Small intestine (tissue), 7 donors: ENCODE results near the gene RPEL1. TPM values are rescaled to one million over a fixed set of nuclear protein-coding genes. Genes with fewer than 3 reads are reported as not detected.
"Not testable (repeated sequence)": the region's sequence is repeated elsewhere in the genome, so short reads cannot be mapped to it uniquely, and the experiment has no call there.

Source experiments
- DNase-seq, 2 donors: peaks; one replicate each; pipeline versions ENCODE4 v3.0.0 to v3.0.0-alpha.2; 2013
- FAIRE-seq: peaks from 2 replicates; lab custom pipeline; 2012; peaks lifted over from hg19 to GRCh38; lab: Jason Lieb, UNC
- H3K27ac ChIP-seq, 3 donors: one replicate each; pipeline ENCODE4 v1.5.1; 2013; ENCODE audit warnings: low read length in 2 of 3, mild to moderate bottlenecking in 2 of 3, control low read depth in 1 of 3, inconsistent platforms in 1 of 3, low read depth in 1 of 3, moderate library complexity in 1 of 3
- H3K27me3 ChIP-seq, 3 donors: one replicate each; pipeline ENCODE4 v1.6.1; 2013; ENCODE audit warnings: low read length in 3 of 3, inconsistent platforms in 1 of 3; ENCODE audit not compliant: control insufficient read depth in 3 of 3, insufficient read depth in 3 of 3
- H3K36me3 ChIP-seq, 3 donors: one replicate each; pipeline ENCODE4 v1.6.1; 2013; ENCODE audit warnings: low read length in 3 of 3, inconsistent platforms in 1 of 3, low read depth in 1 of 3, mild to moderate bottlenecking in 1 of 3, moderate library complexity in 1 of 3; ENCODE audit not compliant: control insufficient read depth in 3 of 3, insufficient read depth in 2 of 3
- H3K4me1 ChIP-seq, 3 donors: one replicate each; pipeline ENCODE4 v1.6.1; 2013; ENCODE audit warnings: low read length in 2 of 3, inconsistent platforms in 1 of 3, low read depth in 1 of 3, mild to moderate bottlenecking in 1 of 3, moderate library complexity in 1 of 3; ENCODE audit not compliant: control insufficient read depth in 3 of 3, insufficient read depth in 2 of 3
- H3K4me3 ChIP-seq, 3 donors: one replicate each; pipeline ENCODE4 v1.5.1; 2013; ENCODE audit warnings: low read length in 3 of 3, control low read depth in 1 of 3, inconsistent platforms in 1 of 3, low read depth in 1 of 3, mild to moderate bottlenecking in 1 of 3, moderate library complexity in 1 of 3
- H3K9me3 ChIP-seq, 2 donors: one replicate each; pipeline ENCODE4 v1.6.1; 2013; ENCODE audit warnings: low read depth in 1 of 2, low read length in 1 of 2; ENCODE audit not compliant: control insufficient read depth in 2 of 2, insufficient read depth in 1 of 2
- WGBS, 3 donors: extraction: QIAGEN DNeasy Blood & Tissue Kit; methylation state at CpG; one replicate each; pipeline ENCODE4 v1.1.7; 2013; 5-methylcytosine and 5-hydroxymethylcytosine counted together
- polyA plus RNA-seq, 4 donors: library from polyadenylated mRNA; stranded (reverse) in 3 of 4; unstranded in 1 of 4; fragments of 200-250 nt in 3 of 4; fragments of 120-200 nt in 1 of 4; gene quantifications; one replicate each; pipeline versions ENCODE4 v1.2.1 to v1.2.3, GENCODE V29; 2013
- donor health status: healthy with polysubstance abuse.
- donor health status: control.
- donor health status: control.
- donor health status: Bipolar disorder and iron deficiency.
- donor health status: healthy.

The RPEL1 gene
- polyA plus RNA-seq, 4 donors: 0.01 to 0.09 TPM; not detected in 2

DNA sequence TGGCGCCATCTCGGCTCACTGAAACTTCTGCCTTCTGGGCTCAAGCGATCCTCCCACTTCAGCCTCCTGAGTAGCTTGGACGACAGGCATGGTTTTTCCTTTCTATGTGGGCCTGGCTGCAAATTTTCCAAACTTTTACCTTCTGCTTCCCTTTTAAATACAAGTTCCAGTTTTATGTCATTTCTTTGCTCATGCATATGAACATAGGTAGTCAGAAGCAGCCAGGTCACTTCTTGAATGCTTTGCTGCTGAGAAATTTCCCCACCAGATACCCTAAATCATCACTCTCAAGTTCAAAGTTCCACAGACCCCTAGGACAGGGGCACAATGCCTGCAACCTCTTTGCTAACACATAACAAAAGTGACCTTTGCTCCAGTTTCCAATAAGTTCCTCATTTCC, 21.6 kb upstream of the RPEL1 start:
- FAIRE-seq (no peak), DNase-seq (no peak)
- no peak overlapping the region for H3K27ac ChIP-seq
- no peak overlapping the region for H3K4me3 ChIP-seq
- no peaks in the 10 kb centered on the region for H3K27me3 ChIP-seq
- H3K36me3 ChIP-seq: no peaks in the 10 kb centered on the region
- H3K9me3 ChIP-seq: peaks cover 2 to 20% of the 10 kb centered on the region in 2 donors
- peaks cover 0 to 13% (median 3%) of the 10 kb centered on the region in 3 donors for H3K4me1 ChIP-seq
- 89 to 100% (median 98%) methylated on average over 4 of the region's 4 CpGs for WGBS, 3 donors

DNA sequence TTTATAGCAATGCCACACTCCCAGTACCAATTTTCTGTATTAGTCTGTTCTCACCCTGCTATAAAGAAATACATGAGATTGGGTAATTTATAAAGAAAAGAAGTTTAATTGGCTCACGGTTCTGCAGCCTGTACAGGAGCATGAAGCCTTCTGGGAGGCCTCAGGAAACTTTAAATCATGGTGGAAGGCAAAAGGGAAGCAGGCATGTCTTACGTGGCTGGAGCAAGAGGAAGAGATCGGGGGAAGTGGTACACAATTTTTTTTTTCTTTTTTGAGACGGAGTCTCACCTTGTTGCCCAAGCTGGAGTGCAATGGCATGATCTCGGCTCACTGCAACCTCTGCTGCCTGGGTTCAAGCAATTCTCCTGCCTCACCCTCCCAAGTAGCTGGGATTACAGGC, 21.0 kb upstream of the RPEL1 start:
- not testable (repeated sequence) for H3K27me3 ChIP-seq, H3K4me3 ChIP-seq, DNase-seq, FAIRE-seq, H3K36me3 ChIP-seq, H3K27ac ChIP-seq
- peaks cover 0 to 14% (median 3%) of the 10 kb centered on the region in 3 donors for H3K4me1 ChIP-seq
- 70 to 87% (median 86%) methylated on average over 4 to 5 of the region's 5 CpGs for WGBS, 3 donors
- peaks cover 2 to 20% of the 10 kb centered on the region in 2 donors for H3K9me3 ChIP-seq

DNA sequence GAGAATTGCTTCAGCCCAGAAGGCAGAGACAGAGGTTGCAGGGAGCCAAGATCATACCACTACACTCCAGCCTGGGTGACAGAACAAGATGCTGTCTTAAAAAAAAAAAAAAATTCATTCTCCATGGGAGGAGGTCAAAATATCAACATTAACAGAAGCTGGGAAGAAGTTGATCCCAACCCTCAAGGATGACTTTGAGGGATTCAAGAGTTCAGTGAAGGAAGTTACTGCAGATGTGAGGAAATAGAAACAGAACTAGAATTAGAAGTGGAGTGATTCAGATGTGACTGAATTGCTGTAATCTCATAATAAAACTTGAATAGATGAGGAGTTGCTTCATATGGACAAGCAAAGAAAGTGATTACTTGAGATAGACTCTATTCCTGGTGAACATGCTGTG, 19.7 kb upstream of the RPEL1 start:
- no peaks in the 10 kb centered on the region for H3K36me3 ChIP-seq
- FAIRE-seq (no peak), DNase-seq (no peak)
- peaks cover 2 to 20% of the 10 kb centered on the region in 2 donors for H3K9me3 ChIP-seq
- H3K4me1 ChIP-seq: peaks cover 0 to 24% (median 3%) of the 10 kb centered on the region in 3 donors
- no peaks in the 10 kb centered on the region for H3K27me3 ChIP-seq
- no peak overlapping the region for H3K4me3 ChIP-seq
- H3K27ac ChIP-seq: no peak overlapping the region

DNA sequence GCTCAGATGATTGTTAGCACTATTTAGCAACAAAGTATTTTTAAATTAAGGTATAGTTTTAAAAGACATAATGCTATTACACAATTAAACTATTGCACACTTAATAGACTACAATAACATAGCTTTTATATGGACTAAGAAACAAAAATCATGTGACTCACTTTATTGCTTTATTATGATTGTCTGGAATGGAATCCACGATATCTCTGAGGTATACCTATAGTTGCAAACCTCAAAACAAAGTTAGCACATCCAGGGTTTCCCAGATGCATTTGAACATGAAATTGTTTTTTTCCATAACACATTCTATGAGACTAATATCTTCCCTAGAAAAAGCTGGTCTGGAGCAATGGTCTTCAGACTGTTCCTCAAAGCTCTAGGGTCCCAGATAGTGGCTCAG, 18.3 kb upstream of the RPEL1 start:
- no peaks in the 10 kb centered on the region for H3K27me3 ChIP-seq
- H3K4me1 ChIP-seq: peaks cover 0 to 38% (median 3%) of the 10 kb centered on the region in 3 donors
- WGBS, 3 donors: 13 to 69% (median 32%) methylated on average over 1 of the region's 1 CpG
- peak overlapping the region in 2 of 3 donors; percentile 25 to 64 for H3K27ac ChIP-seq
- H3K9me3 ChIP-seq: peaks cover 2 to 20% of the 10 kb centered on the region in 2 donors
- no peaks in the 10 kb centered on the region for H3K36me3 ChIP-seq
- H3K4me3 ChIP-seq: no peak overlapping the region
- FAIRE-seq: no peak
- DNase-seq: peak; percentile 41 to 66

DNA sequence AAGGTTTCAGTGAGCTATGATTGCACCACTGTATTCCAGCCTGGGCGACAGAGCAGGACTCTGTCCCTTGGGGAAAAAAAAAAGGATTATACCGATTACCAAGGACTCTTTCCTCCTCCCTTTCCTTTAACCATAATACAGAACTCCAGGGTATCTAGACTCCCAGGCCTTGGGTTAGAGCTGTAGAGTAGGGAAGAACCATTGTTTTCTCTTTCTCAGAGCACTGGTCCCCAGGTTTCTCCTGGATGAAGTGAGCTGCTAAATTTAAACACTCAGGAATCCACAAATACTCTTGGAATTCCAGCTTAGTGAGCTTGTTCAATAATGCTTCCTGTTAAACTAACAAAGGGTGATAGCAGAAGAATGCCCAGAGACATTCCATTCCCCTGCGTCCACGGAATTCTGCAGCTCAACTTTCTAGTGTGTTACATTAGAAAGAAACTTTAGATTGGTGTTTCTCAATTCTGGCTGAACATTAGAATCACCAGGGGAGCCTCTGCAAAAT, 14.6 kb upstream of the RPEL1 start:
- FAIRE-seq: no peak
- no peaks in the 10 kb centered on the region for H3K27me3 ChIP-seq
- H3K36me3 ChIP-seq: no peaks in the 10 kb centered on the region
- H3K4me3 ChIP-seq: no peak overlapping the region
- no peaks in the 10 kb centered on the region for H3K9me3 ChIP-seq
- WGBS, 3 donors: 20 to 48% (median 42%) methylated on average over 4 of the region's 4 CpGs
- H3K4me1 ChIP-seq: peaks cover 0 to 38% (median 3%) of the 10 kb centered on the region in 3 donors
- H3K27ac ChIP-seq: peak overlapping the region in 2 of 3 donors; percentile 45 to 96
- DNase-seq: peak; percentile 73 to 77

DNA sequence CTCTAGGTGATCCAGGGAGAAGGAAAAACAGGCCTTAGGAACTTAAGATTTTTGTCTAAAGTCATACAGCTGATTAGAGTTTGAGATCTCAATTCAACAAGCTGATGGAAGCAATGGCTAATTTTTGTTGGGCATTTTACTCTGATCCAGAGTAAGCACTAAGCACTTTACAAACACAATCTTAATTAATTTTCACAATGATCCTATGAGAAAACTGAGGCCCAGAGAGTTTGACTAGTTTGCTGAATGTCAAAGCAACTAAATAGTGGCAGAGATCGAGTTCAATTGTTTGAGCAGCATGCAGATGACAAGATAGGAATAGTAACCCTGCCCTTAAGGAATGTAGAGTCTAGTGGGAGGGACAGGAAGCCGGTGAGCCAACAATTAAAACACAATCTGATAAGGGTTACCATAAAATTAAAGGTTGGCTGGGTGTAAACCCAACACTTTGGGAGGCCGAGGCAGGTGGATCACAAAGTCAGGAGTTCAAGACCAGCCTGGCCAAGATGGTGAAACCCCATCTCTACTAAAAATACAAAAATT, 13.5 kb upstream of the RPEL1 start:
- Histone ChIP-seq H3K9me3 (no peaks in the 10 kb centered on the region), H3K27ac (peak overlapping the region in 1 of 3 donors; percentile 96), H3K36me3 (no peaks in the 10 kb centered on the region), H3K27me3 (no peaks in the 10 kb centered on the region), H3K4me1 (peaks cover 0 to 31% (median 3%) of the 10 kb centered on the region in 3 donors), H3K4me3 (no peak overlapping the region)
- FAIRE-seq (no peak), DNase-seq (peak; percentile 25 to 49)
- WGBS, 3 donors: 27 to 63% (median 41%) methylated on average over 3 of the region's 3 CpGs

DNA sequence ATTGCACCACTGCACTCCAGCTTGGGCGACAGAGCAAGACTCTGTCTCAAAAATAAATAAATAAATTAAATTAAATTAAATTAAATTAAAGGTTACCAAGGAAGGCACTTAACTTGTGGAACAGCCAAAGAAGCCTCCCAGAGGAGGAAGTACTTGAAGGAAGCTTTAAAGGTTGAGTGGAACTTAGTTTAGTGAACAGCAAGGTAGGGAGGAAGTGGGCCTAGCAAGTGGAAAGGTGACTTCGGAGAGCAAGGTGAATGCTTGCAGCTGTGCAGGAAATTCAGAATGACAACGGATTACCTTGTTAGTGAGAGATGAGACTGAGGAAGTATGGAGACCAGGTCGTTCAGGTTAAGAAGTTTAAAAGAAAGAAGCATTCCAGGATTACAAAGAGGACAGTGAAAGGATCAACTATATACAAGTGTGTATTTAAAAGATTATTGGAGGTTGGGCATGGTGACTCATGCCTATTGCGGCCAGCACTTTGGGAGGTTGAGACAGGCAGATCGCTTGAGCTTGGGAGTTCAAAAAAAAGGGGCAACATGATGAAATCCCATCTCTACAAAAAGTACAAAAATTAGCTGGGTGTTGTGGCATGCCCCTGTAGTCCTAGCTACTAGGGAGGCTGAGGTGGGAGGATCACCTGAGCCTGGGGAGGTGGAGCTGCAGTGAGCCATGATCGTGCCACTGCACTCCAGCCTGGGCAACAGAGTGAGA, 12.8 kb upstream of the RPEL1 start:
- Histone ChIP-seq H3K4me1 (peaks cover 0 to 27% (median 3%) of the 10 kb centered on the region in 3 donors), H3K27ac (no peak overlapping the region), H3K9me3 (no peaks in the 10 kb centered on the region), H3K4me3 (no peak overlapping the region), H3K27me3 (no peaks in the 10 kb centered on the region), H3K36me3 (no peaks in the 10 kb centered on the region)
- DNase-seq (no peak), FAIRE-seq (no peak)
- WGBS, 3 donors: 76 to 84% (median 83%) methylated on average over 7 of the region's 7 CpGs

DNA sequence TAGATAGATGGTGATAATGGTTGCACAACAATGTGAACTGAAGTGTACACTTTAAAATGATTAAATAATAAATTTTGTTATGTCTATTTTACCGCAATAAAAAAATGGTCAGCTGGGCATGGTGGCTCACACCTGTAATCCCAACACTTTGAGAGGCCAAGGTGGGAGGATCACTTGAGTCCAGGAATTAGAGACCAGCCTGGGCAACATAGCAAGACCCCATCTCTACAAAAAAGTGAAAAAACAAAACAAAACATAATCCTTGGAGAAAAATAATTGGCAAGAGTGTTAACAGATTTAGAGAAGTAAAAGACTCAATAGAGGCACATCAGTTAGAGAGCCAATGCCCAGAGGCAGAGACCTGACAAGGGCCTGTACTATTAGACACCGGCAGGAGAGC, 9.9 kb upstream of the RPEL1 start:
- H3K27me3 ChIP-seq: no peaks in the 10 kb centered on the region
- DNase-seq (no peak), FAIRE-seq (no peak)
- 93 to 97% (median 96%) methylated on average over 2 of the region's 2 CpGs for WGBS, 3 donors
- no peak overlapping the region for H3K4me3 ChIP-seq
- no peaks in the 10 kb centered on the region for H3K9me3 ChIP-seq
- H3K4me1 ChIP-seq: peaks cover 0 to 38% (median 2%) of the 10 kb centered on the region in 3 donors
- no peak overlapping the region for H3K27ac ChIP-seq
- no peaks in the 10 kb centered on the region for H3K36me3 ChIP-seq
